GM21515 (cell line): ENCODE results near the gene ZNF207.
"Not testable (repeated sequence)": the region's sequence is repeated elsewhere in the genome, so short reads cannot be mapped to it uniquely, and the experiment has no call there.

Source experiments
- ATAC-seq: cut with Tn5 transposase; IDR thresholded peaks from one replicate; pipeline ENCODE4 v1.9.1; 2021; ENCODE audit not compliant: unreplicated experiment

Gene ZNF207

GRCh38 chr17:32349854-32350665 is at the start of gene ZNF207:
Gene ZNF207, plus strand, starts transcription at chr17:32350157. Its CDS starts 129 bp downstream, at chr17:32350286.
- peak; percentile 94 for ATAC-seq

GRCh38 chr17:32302037-32302436 is 47.9 kb upstream of the ZNF207 start:
- ATAC-seq = no peak

- ATAC-seq = no peak
These were observed 46.9 kb upstream of the ZNF207 start for GRCh38 chr17:32302860-32303649.

- no peak for ATAC-seq
These were observed 46.1 kb upstream of the ZNF207 start for GRCh38 chr17:32303781-32304288.

- ATAC-seq = no peak
These were observed 44.9 kb upstream of the ZNF207 start for GRCh38 chr17:32305049-32305448.

GRCh38 chr17:32307658-32308057 is 42.3 kb upstream of the ZNF207 start:
- ATAC-seq = no peak

- no peak for ATAC-seq
These were observed 38.9 kb upstream of the ZNF207 start for GRCh38 chr17:32311028-32311536.

- ATAC-seq = no peak
These were observed 35.3 kb upstream of the ZNF207 start for GRCh38 chr17:32314636-32315035.

GRCh38 chr17:32315171-32315570 is 34.8 kb upstream of the ZNF207 start:
- ATAC-seq = no peak

GRCh38 chr17:32316653-32317052 is 33.3 kb upstream of the ZNF207 start:
- not testable (repeated sequence) for ATAC-seq

GRCh38 chr17:32317353-32317752 is 32.6 kb upstream of the ZNF207 start:
- no peak for ATAC-seq

GRCh38 chr17:32318071-32318470 is 31.9 kb upstream of the ZNF207 start:
- no peak for ATAC-seq

- peak; percentile 53 for ATAC-seq
These were observed 30.4 kb upstream of the ZNF207 start for GRCh38 chr17:32319548-32319905.

- not testable (repeated sequence) for ATAC-seq
These were observed 29.9 kb upstream of the ZNF207 start for GRCh38 chr17:32320080-32320479.

GRCh38 chr17:32320847-32321246 is 29.1 kb upstream of the ZNF207 start:
- no peak for ATAC-seq

GRCh38 chr17:32323046-32323445 is 26.9 kb upstream of the ZNF207 start:
- no peak for ATAC-seq

- ATAC-seq = no peak
These were observed 26.0 kb upstream of the ZNF207 start for GRCh38 chr17:32323811-32324491.

- no peak for ATAC-seq
These were observed 22.0 kb upstream of the ZNF207 start for GRCh38 chr17:32327911-32328310.

GRCh38 chr17:32330147-32330546 is 19.8 kb upstream of the ZNF207 start:
- ATAC-seq = no peak

GRCh38 chr17:32331243-32332040 is 18.5 kb upstream of the ZNF207 start:
- ATAC-seq = no peak
